ENCODE results near the gene RPS24.

GRCh38 chr10:78071857-78072179 is 38.2 kb downstream of the RPS24 start:
- TF ChIP-seq, protein P1, sequence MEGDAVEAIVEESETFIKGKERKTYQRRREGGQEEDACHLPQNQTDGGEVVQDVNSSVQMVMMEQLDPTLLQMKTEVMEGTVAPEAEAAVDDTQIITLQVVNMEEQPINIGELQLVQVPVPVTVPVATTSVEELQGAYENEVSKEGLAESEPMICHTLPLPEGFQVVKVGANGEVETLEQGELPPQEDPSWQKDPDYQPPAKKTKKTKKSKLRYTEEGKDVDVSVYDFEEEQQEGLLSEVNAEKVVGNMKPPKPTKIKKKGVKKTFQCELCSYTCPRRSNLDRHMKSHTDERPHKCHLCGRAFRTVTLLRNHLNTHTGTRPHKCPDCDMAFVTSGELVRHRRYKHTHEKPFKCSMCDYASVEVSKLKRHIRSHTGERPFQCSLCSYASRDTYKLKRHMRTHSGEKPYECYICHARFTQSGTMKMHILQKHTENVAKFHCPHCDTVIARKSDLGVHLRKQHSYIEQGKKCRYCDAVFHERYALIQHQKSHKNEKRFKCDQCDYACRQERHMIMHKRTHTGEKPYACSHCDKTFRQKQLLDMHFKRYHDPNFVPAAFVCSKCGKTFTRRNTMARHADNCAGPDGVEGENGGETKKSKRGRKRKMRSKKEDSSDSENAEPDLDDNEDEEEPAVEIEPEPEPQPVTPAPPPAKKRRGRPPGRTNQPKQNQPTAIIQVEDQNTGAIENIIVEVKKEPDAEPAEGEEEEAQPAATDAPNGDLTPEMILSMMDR (conservative IDR thresholded peaks at IDR 0.05; ENCODE audit: low read depth, low read length), result no peak
- TF ChIP-seq EZH2 (IDR thresholded peaks at IDR 0.05; ENCODE audit: low read length, unreplicated experiment), result no peak

Measured in PC-3 (cell line).